Measurements from ENCODE around the gene TRAM2. TPM values are rescaled to one million over a fixed set of nuclear protein-coding genes. Genes with fewer than 3 reads are reported as not detected.

Gene TRAM2
- total RNA-seq, 1 experiment from 2014 or later = 17.7 TPM

DNA sequence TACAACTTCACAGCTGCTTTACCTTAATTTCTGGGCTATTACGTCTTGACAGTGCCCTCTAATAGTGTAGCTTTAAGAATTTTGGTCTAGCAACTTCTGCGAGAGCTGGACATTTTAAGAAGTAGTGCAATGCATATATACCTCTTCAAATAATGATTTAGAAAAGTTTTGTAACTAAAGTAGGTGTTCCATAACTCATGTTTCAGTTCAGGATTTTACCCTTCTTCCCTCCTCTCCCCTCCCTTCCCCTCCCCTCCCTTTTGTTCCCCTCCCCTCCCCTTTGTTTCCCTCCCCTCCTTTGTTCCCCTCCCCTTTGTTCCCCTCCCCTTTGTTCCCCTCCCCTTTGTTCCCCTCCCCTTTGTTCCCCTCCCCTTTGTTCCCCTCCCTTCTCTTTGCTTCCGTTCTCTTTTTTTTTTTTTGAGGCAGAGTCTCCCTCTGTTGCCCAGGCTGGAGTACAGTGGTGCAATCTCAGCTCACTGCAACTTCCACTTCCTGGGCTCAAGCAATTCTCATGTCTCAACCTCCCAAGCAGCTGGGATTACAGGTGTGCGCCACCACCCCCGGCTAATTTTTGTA is 28.8 kb upstream of the TRAM2 start:
- no peaks in the 10 kb centered on the region for H3K79me2 ChIP-seq (ENCODE audit: low read length)
- H3K4me2 ChIP-seq (ENCODE audit: low read length) = no peak overlapping the region
- no peaks in the 10 kb centered on the region for H3K9me3 ChIP-seq (ENCODE audit: low read length)
- TF ChIP-seq, protein P1, sequence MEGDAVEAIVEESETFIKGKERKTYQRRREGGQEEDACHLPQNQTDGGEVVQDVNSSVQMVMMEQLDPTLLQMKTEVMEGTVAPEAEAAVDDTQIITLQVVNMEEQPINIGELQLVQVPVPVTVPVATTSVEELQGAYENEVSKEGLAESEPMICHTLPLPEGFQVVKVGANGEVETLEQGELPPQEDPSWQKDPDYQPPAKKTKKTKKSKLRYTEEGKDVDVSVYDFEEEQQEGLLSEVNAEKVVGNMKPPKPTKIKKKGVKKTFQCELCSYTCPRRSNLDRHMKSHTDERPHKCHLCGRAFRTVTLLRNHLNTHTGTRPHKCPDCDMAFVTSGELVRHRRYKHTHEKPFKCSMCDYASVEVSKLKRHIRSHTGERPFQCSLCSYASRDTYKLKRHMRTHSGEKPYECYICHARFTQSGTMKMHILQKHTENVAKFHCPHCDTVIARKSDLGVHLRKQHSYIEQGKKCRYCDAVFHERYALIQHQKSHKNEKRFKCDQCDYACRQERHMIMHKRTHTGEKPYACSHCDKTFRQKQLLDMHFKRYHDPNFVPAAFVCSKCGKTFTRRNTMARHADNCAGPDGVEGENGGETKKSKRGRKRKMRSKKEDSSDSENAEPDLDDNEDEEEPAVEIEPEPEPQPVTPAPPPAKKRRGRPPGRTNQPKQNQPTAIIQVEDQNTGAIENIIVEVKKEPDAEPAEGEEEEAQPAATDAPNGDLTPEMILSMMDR (conservative IDR thresholded peaks at IDR 0.05; ENCODE audit: low read depth, low read length) = no peak
- TF ChIP-seq EZH2phosphoT487 (IDR thresholded peaks at IDR 0.05; ENCODE audit: borderline replicate concordance, low read length) = no peak
- TF ChIP-seq EZH2 (IDR thresholded peaks at IDR 0.05; ENCODE audit: low read length, unreplicated experiment) = no peak
- H3K27me3 ChIP-seq (ENCODE audit: low read length) = no peaks in the 10 kb centered on the region
- no peak overlapping the region for H3K27ac ChIP-seq (ENCODE audit: low read length)
- DNase-seq (no peak), ATAC-seq (no peak)
- BruUV-seq (replicated peaks) = no TSS peak
- no peaks in the 10 kb centered on the region for H3K9me2 ChIP-seq (replicated peaks; ENCODE audit: low read length)
- no peaks in the 10 kb centered on the region for H3F3A ChIP-seq (ENCODE audit: low read length, unreplicated experiment)
- ChIA-PET CTCF (no interaction called here), POLR2A (ENCODE audit: unreplicated experiment) (no interaction called here)
- peaks cover 8% of the 10 kb centered on the region; the same call in 1 of the 2 replicates for H3K4me1 ChIP-seq (ENCODE audit: insufficient read depth, low read length)
- H3K36me3 ChIP-seq (ENCODE audit: low read depth, low read length) = no peaks in the 10 kb centered on the region
- H3K4me3 ChIP-seq (ENCODE audit: low read length) = no peak overlapping the region
- H3K9ac ChIP-seq (ENCODE audit: low read length) = no peak overlapping the region
- no peaks in the 10 kb centered on the region for H4K20me1 ChIP-seq (ENCODE audit: low read length)
- H2AFZ ChIP-seq (ENCODE audit: low read length) = no peak overlapping the region
- intact Hi-C loops (cut with micrococcal nuclease) = no loop called here

- no TSS peak for BruUV-seq (replicated peaks)
- Histone ChIP-seq H3K4me1 (ENCODE audit: insufficient read depth, low read length) (peaks cover 7% of the 10 kb centered on the region; the same call in 1 of the 2 replicates), H3K79me2 (ENCODE audit: low read length) (no peaks in the 10 kb centered on the region), H3K9me2 (replicated peaks; ENCODE audit: low read length) (no peaks in the 10 kb centered on the region), H3K4me2 (ENCODE audit: low read length) (no peak overlapping the region), H3K27me3 (ENCODE audit: low read length) (no peaks in the 10 kb centered on the region), H2AFZ (ENCODE audit: low read length) (no peak overlapping the region), H3F3A (ENCODE audit: low read length, unreplicated experiment) (no peaks in the 10 kb centered on the region), H3K9ac (ENCODE audit: low read length) (no peak overlapping the region), H3K9me3 (ENCODE audit: low read length) (no peaks in the 10 kb centered on the region), H3K36me3 (ENCODE audit: low read depth, low read length) (no peaks in the 10 kb centered on the region), H3K4me3 (ENCODE audit: low read length) (no peak overlapping the region), H4K20me1 (ENCODE audit: low read length) (no peaks in the 10 kb centered on the region), H3K27ac (ENCODE audit: low read length) (no peak overlapping the region)
- intact Hi-C loops (cut with micrococcal nuclease) = no loop called here
- ChIA-PET POLR2A (ENCODE audit: unreplicated experiment) (no interaction called here), CTCF (no interaction called here)
- no peak for TF ChIP-seq EZH2phosphoT487 (IDR thresholded peaks at IDR 0.05; ENCODE audit: borderline replicate concordance, low read length)
- ATAC-seq = peak; percentile 93
- DNase-seq = peak; percentile 47
Observed at GRCh38 chr6:52603000-52603795, 26.3 kb upstream of the TRAM2 start.

DNA sequence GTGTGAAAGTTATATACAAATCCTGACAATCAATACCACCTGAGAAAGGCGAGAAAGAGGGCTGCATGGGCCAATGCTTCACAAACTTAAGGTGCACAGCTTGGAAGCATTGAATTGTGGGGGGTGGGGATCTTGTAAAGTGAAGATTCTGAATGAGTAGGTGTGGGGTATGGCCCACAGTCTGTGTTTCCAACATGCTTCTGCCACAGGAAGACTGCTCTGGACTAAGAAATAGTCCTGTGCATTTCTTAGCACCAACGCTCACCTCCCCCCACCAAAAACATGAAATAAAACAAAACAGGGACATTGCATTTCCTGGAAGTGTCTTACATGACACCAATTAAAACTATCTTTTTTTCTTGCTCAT is 21.9 kb upstream of the TRAM2 start:
- Histone ChIP-seq H3K36me3 (ENCODE audit: low read depth, low read length) (no peaks in the 10 kb centered on the region), H3K9ac (ENCODE audit: low read length) (no peak overlapping the region), H3K4me2 (ENCODE audit: low read length) (no peak overlapping the region), H3K27me3 (ENCODE audit: low read length) (no peaks in the 10 kb centered on the region), H4K20me1 (ENCODE audit: low read length) (no peaks in the 10 kb centered on the region), H2AFZ (ENCODE audit: low read length) (0 out of 2 replicates have a peak overlapping the region, but pooled peaks have one; percentile 19), H3K9me2 (replicated peaks; ENCODE audit: low read length) (no peaks in the 10 kb centered on the region), H3K27ac (ENCODE audit: low read length) (no peak overlapping the region), H3K4me3 (ENCODE audit: low read length) (no peak overlapping the region), H3K4me1 (ENCODE audit: insufficient read depth, low read length) (peaks cover 14% of the 10 kb centered on the region; the same call in 1 of the 2 replicates), H3K79me2 (ENCODE audit: low read length) (no peaks in the 10 kb centered on the region), H3F3A (ENCODE audit: low read length, unreplicated experiment) (no peaks in the 10 kb centered on the region), H3K9me3 (ENCODE audit: low read length) (no peaks in the 10 kb centered on the region)
- intact Hi-C loops (cut with micrococcal nuclease) = loop anchor here (5.0 kb wide), 1 partner anchor 63 kb away; no protein-coding TSS in a partner anchor
- TF ChIP-seq EZH2 (IDR thresholded peaks at IDR 0.05; ENCODE audit: low read length, unreplicated experiment) = no peak
- no peak for TF ChIP-seq EZH2phosphoT487 (IDR thresholded peaks at IDR 0.05; ENCODE audit: borderline replicate concordance, low read length)
- TF ChIP-seq, protein P1 (conservative IDR thresholded peaks at IDR 0.05; ENCODE audit: low read depth, low read length) = no peak
- BruUV-seq (replicated peaks) = no TSS peak
- no peak for ATAC-seq
- POLR2A ChIA-PET (ENCODE audit: unreplicated experiment) = no interaction called here
- CTCF ChIA-PET = no interaction called here
- no peak for DNase-seq

Data from PC-3 (cell line).